Activated naive CD8-positive, alpha-beta T cell (primary cell): ENCODE results near the gene CCR4.
A peak's percentile ranks its signal among the peaks of the same experiment; 100 is the strongest.
"Not testable (repeated sequence)": the region's sequence is repeated elsewhere in the genome, so short reads cannot be mapped to it uniquely, and the experiment has no call there.

Source experiments
- H3K27ac Mint-ChIP-seq: one replicate; pipeline ENCODE4 v1.8.0; 2021; ENCODE audit warnings: mixed read lengths
- H3K27me3 Mint-ChIP-seq: one replicate; pipeline ENCODE4 v1.8.0; 2021; ENCODE audit warnings: mixed read lengths
- H3K36me3 Mint-ChIP-seq: one replicate; pipeline ENCODE4 v1.8.0; 2021; ENCODE audit warnings: mixed read lengths
- H3K4me1 Mint-ChIP-seq: one replicate; pipeline ENCODE4 v1.8.0; 2021; ENCODE audit warnings: low read depth, mixed read lengths
- H3K4me3 Mint-ChIP-seq: one replicate; pipeline ENCODE4 v1.8.0; 2021; ENCODE audit warnings: mild to moderate bottlenecking, mixed read lengths
- H3K9me3 Mint-ChIP-seq: one replicate; pipeline ENCODE4 v1.8.0; 2021; ENCODE audit warnings: low read depth, mixed read lengths

CCR4 gene

GRCh38 chr3:32951410-32951811 lies at the start of gene CCR4:
Gene CCR4 (plus strand): TSS chr3:32951644. CDS start chr3:32953423, 1,779 bp downstream.
- peaks cover 10% of the 10 kb centered on the region for H3K36me3 Mint-ChIP-seq
- H3K4me1 Mint-ChIP-seq, result peaks cover 47% of the 10 kb centered on the region
- H3K27me3 Mint-ChIP-seq, result no peaks in the 10 kb centered on the region
- H3K9me3 Mint-ChIP-seq, result no peaks in the 10 kb centered on the region
- peak within 1 kb of the TSS; percentile 86 for H3K4me3 Mint-ChIP-seq
- H3K27ac Mint-ChIP-seq, result peak within 1 kb of the TSS; percentile 89

- H3K27ac Mint-ChIP-seq, H3K27me3 Mint-ChIP-seq, H3K4me1 Mint-ChIP-seq, H3K9me3 Mint-ChIP-seq, H3K36me3 Mint-ChIP-seq: not testable (repeated sequence)
- peak overlapping the region; percentile 77 for H3K4me3 Mint-ChIP-seq
These were observed 48.5 kb upstream of the CCR4 start for GRCh38 chr3:32902887-32903371.

GRCh38 chr3:32903953-32904352 lies 47.5 kb upstream of the CCR4 start:
- Mint-ChIP-seq H3K4me1 (peaks cover 5% of the 10 kb centered on the region), H3K4me3 (no peak overlapping the region), H3K36me3 (no peaks in the 10 kb centered on the region), H3K27ac (no peak overlapping the region), H3K27me3 (peaks cover 3% of the 10 kb centered on the region), H3K9me3 (no peaks in the 10 kb centered on the region)

- Mint-ChIP-seq H3K4me1 (peaks cover 4% of the 10 kb centered on the region), H3K27ac (no peak overlapping the region), H3K9me3 (no peaks in the 10 kb centered on the region), H3K36me3 (no peaks in the 10 kb centered on the region), H3K27me3 (no peaks in the 10 kb centered on the region), H3K4me3 (no peak overlapping the region)
These were observed 41.4 kb upstream of the CCR4 start for GRCh38 chr3:32909999-32910398.

GRCh38 chr3:32910954-32911353 lies 40.5 kb upstream of the CCR4 start:
- Mint-ChIP-seq H3K27ac (no peak overlapping the region), H3K27me3 (no peaks in the 10 kb centered on the region), H3K36me3 (no peaks in the 10 kb centered on the region), H3K9me3 (no peaks in the 10 kb centered on the region), H3K4me1 (peaks cover 4% of the 10 kb centered on the region), H3K4me3 (no peak overlapping the region)

GRCh38 chr3:32912046-32912445 lies 39.4 kb upstream of the CCR4 start:
- Mint-ChIP-seq H3K27ac (no peak overlapping the region), H3K27me3 (no peaks in the 10 kb centered on the region), H3K36me3 (peaks cover 2% of the 10 kb centered on the region), H3K9me3 (peaks cover 5% of the 10 kb centered on the region), H3K4me1 (peaks cover 4% of the 10 kb centered on the region), H3K4me3 (no peak overlapping the region)

- no peak overlapping the region for H3K4me3 Mint-ChIP-seq
- H3K27ac Mint-ChIP-seq, result no peak overlapping the region
- H3K27me3 Mint-ChIP-seq, result no peaks in the 10 kb centered on the region
- H3K36me3 Mint-ChIP-seq, result peaks cover 2% of the 10 kb centered on the region
- H3K4me1 Mint-ChIP-seq, result peaks cover 4% of the 10 kb centered on the region
- H3K9me3 Mint-ChIP-seq, result peaks cover 8% of the 10 kb centered on the region
These were observed 37.5 kb upstream of the CCR4 start for GRCh38 chr3:32913790-32914446.

GRCh38 chr3:32919920-32920319 lies 31.5 kb upstream of the CCR4 start:
- Mint-ChIP-seq H3K4me1 (no peaks in the 10 kb centered on the region), H3K4me3 (no peak overlapping the region), H3K27ac (no peak overlapping the region), H3K27me3 (no peaks in the 10 kb centered on the region), H3K36me3 (peaks cover 2% of the 10 kb centered on the region), H3K9me3 (peaks cover 8% of the 10 kb centered on the region)

GRCh38 chr3:32922078-32922477 lies 29.4 kb upstream of the CCR4 start:
- H3K4me3 Mint-ChIP-seq, result no peak overlapping the region
- H3K4me1 Mint-ChIP-seq, result no peaks in the 10 kb centered on the region
- H3K27ac Mint-ChIP-seq, result no peak overlapping the region
- no peaks in the 10 kb centered on the region for H3K27me3 Mint-ChIP-seq
- no peaks in the 10 kb centered on the region for H3K36me3 Mint-ChIP-seq
- H3K9me3 Mint-ChIP-seq, result peaks cover 2% of the 10 kb centered on the region

- Mint-ChIP-seq H3K4me1 (no peaks in the 10 kb centered on the region), H3K27ac (no peak overlapping the region), H3K9me3 (peaks cover 5% of the 10 kb centered on the region), H3K27me3 (peaks cover 9% of the 10 kb centered on the region), H3K36me3 (peaks cover 6% of the 10 kb centered on the region), H3K4me3 (no peak overlapping the region)
These were observed 21.3 kb upstream of the CCR4 start for GRCh38 chr3:32930161-32930560.

- H3K4me1 Mint-ChIP-seq, H3K9me3 Mint-ChIP-seq, H3K27me3 Mint-ChIP-seq, H3K4me3 Mint-ChIP-seq, H3K27ac Mint-ChIP-seq, H3K36me3 Mint-ChIP-seq: not testable (repeated sequence)
These were observed 20.2 kb upstream of the CCR4 start for GRCh38 chr3:32931273-32931672.

- Mint-ChIP-seq H3K36me3 (peaks cover 6% of the 10 kb centered on the region), H3K27me3 (peaks cover 5% of the 10 kb centered on the region), H3K27ac (no peak overlapping the region), H3K4me1 (no peaks in the 10 kb centered on the region), H3K9me3 (peaks cover 5% of the 10 kb centered on the region), H3K4me3 (no peak overlapping the region)
These were observed 17.2 kb upstream of the CCR4 start for GRCh38 chr3:32934150-32934742.

- no peak overlapping the region for H3K27ac Mint-ChIP-seq
- no peaks in the 10 kb centered on the region for H3K9me3 Mint-ChIP-seq
- peaks cover 2% of the 10 kb centered on the region for H3K36me3 Mint-ChIP-seq
- H3K27me3 Mint-ChIP-seq, result no peaks in the 10 kb centered on the region
- H3K4me1 Mint-ChIP-seq, result no peaks in the 10 kb centered on the region
- H3K4me3 Mint-ChIP-seq, result no peak overlapping the region
These were observed 14.1 kb upstream of the CCR4 start for GRCh38 chr3:32937331-32937730.

- H3K36me3 Mint-ChIP-seq, H3K27ac Mint-ChIP-seq, H3K4me1 Mint-ChIP-seq, H3K4me3 Mint-ChIP-seq, H3K9me3 Mint-ChIP-seq, H3K27me3 Mint-ChIP-seq: not testable (repeated sequence)
These were observed 11.7 kb upstream of the CCR4 start for GRCh38 chr3:32939531-32940284.

- Mint-ChIP-seq H3K4me1 (no peaks in the 10 kb centered on the region), H3K36me3 (no peaks in the 10 kb centered on the region), H3K9me3 (no peaks in the 10 kb centered on the region), H3K27ac (no peak overlapping the region), H3K4me3 (no peak overlapping the region), H3K27me3 (no peaks in the 10 kb centered on the region)
These were observed 10.7 kb upstream of the CCR4 start for GRCh38 chr3:32940726-32941125.
